OCI-LY3 (cell line): ENCODE results near the gene RHBDF2.

Experiments used
- H2AFZ ChIP-seq: fragments of 200-600, 300-600 bp; shearing (Covaris generic); 2 replicates; pipeline ENCODE4 v1.6.0; 2014; ENCODE audit warnings: antibody characterized with exemption, low read depth, low read length
- H3K27ac ChIP-seq: fragments of 200-600, 300-600 bp; sonication (generic); 2 replicates; pipeline ENCODE4 v1.5.1; 2014; ENCODE audit warnings: mild to moderate bottlenecking, low read length, moderate library complexity, mixed read lengths
- H3K27me3 ChIP-seq: fragments of 200-600, 300-600 bp; sonication (generic); 2 replicates; pipeline ENCODE4 v1.6.1; 2014; ENCODE audit warnings: low read depth, low read length, mixed read lengths
- H3K36me3 ChIP-seq: fragments of 200-600, 300-600 bp; sonication (generic); replicated peaks from 2 replicates; pipeline ENCODE3; 2014; ENCODE audit warnings: low read depth, low read length, mixed read lengths
- H3K4me1 ChIP-seq: fragments of 300-600, 200-600 bp; sonication (generic); 2 replicates; pipeline ENCODE4 v1.6.1; 2014; ENCODE audit warnings: low read length, mixed read lengths
- H3K4me2 ChIP-seq: fragments of 200-600, 300-600 bp; sonication (generic); 2 replicates; pipeline ENCODE4 v1.6.1; 2014; ENCODE audit warnings: low read length, mixed read lengths
- H3K4me3 ChIP-seq: fragments of 300-600, 200-600 bp; sonication (generic); 2 replicates; pipeline ENCODE4 v1.5.1; 2014; ENCODE audit warnings: antibody characterized with exemption, mild to moderate bottlenecking, low read length, moderate library complexity
- H3K79me2 ChIP-seq: fragments of 300-600, 200-600 bp; shearing (Covaris generic); 2 replicates; pipeline ENCODE4 v1.6.1; 2014; ENCODE audit warnings: mild to moderate bottlenecking, low read length, mixed read lengths
- H3K9ac ChIP-seq: fragments of 300-600, 200-600 bp; shearing (Covaris generic); 2 replicates; pipeline ENCODE4 v1.6.0; 2014; ENCODE audit warnings: mild to moderate bottlenecking, low read length, moderate library complexity
- H3K9me3 ChIP-seq: fragments of 200-600, 300-600 bp; shearing (Covaris generic); 2 replicates; pipeline ENCODE4 v1.6.1; 2014; ENCODE audit warnings: low read length, mixed read lengths; ENCODE audit not compliant: insufficient read depth
- H4K20me1 ChIP-seq: fragments of 200-600, 300-600 bp; sonication (generic); 2 replicates; pipeline ENCODE4 v1.6.1; 2016; ENCODE audit warnings: low read length, mixed read lengths; ENCODE audit not compliant: insufficient read depth
- CTCF ChIP-seq: fragments of 200-600, 300-600 bp; sonication (generic); IDR thresholded peaks from 2 replicates; pipeline ENCODE4 v1.5.1; 2014; ENCODE audit warnings: antibody characterized with exemption, low read length, low read depth
- EZH2phosphoT487 ChIP-seq: fragments of 200-600 bp; shearing (Covaris generic); IDR thresholded peaks from 2 replicates; pipeline ENCODE4 v1.6.1; 2018; ENCODE audit warnings: antibody characterized with exemption, mixed run types, low read depth

RHBDF2 gene

GRCh38 chr17:76532072-76532651, 30.9 kb upstream of the RHBDF2 start:
- Histone ChIP-seq H4K20me1 (no peaks in the 10 kb centered on the region), H3K27me3 (no peaks in the 10 kb centered on the region), H3K79me2 (no peaks in the 10 kb centered on the region), H3K4me3 (no peak overlapping the region), H3K9me3 (no peaks in the 10 kb centered on the region), H3K27ac (no peak overlapping the region), H3K4me2 (no peak overlapping the region), H3K4me1 (peaks cover 22% of the 10 kb centered on the region), H3K36me3 (no peaks in the 10 kb centered on the region), H2AFZ (no peak overlapping the region), H3K9ac (no peak overlapping the region)
- TF ChIP-seq EZH2phosphoT487: no peak
- TF ChIP-seq CTCF: no peak

GRCh38 chr17:76531486-76532038, 30.3 kb upstream of the RHBDF2 start:
- Histone ChIP-seq H3K27ac (no peak overlapping the region), H3K4me1 (peaks cover 23% of the 10 kb centered on the region), H3K27me3 (no peaks in the 10 kb centered on the region), H2AFZ (no peak overlapping the region), H3K9me3 (no peaks in the 10 kb centered on the region), H3K9ac (no peak overlapping the region), H3K79me2 (no peaks in the 10 kb centered on the region), H3K36me3 (no peaks in the 10 kb centered on the region), H3K4me2 (no peak overlapping the region), H4K20me1 (no peaks in the 10 kb centered on the region), H3K4me3 (no peak overlapping the region)
- TF ChIP-seq EZH2phosphoT487: no peak

GRCh38 chr17:76530811-76531485, 29.7 kb upstream of the RHBDF2 start:
- no peaks in the 10 kb centered on the region for H3K79me2 ChIP-seq
- TF ChIP-seq CTCF (no peak), EZH2phosphoT487 (no peak)
- no peaks in the 10 kb centered on the region for H3K9me3 ChIP-seq
- no peak overlapping the region for H3K4me3 ChIP-seq
- no peak overlapping the region for H2AFZ ChIP-seq
- H3K27ac ChIP-seq: no peak overlapping the region
- H3K4me1 ChIP-seq: peaks cover 23% of the 10 kb centered on the region
- H3K36me3 ChIP-seq: no peaks in the 10 kb centered on the region
- no peak overlapping the region for H3K4me2 ChIP-seq
- H3K27me3 ChIP-seq: no peaks in the 10 kb centered on the region
- no peak overlapping the region for H3K9ac ChIP-seq
- no peaks in the 10 kb centered on the region for H4K20me1 ChIP-seq

GRCh38 chr17:76530095-76530723, 29.0 kb upstream of the RHBDF2 start:
- no peaks in the 10 kb centered on the region for H4K20me1 ChIP-seq
- H3K4me2 ChIP-seq: no peak overlapping the region
- H3K9me3 ChIP-seq: no peaks in the 10 kb centered on the region
- TF ChIP-seq EZH2phosphoT487: no peak
- H3K27ac ChIP-seq: no peak overlapping the region
- no peak overlapping the region for H3K4me3 ChIP-seq
- H3K4me1 ChIP-seq: peaks cover 23% of the 10 kb centered on the region
- H3K36me3 ChIP-seq: no peaks in the 10 kb centered on the region
- no peaks in the 10 kb centered on the region for H3K79me2 ChIP-seq
- no peak overlapping the region for H2AFZ ChIP-seq
- H3K9ac ChIP-seq: no peak overlapping the region
- no peaks in the 10 kb centered on the region for H3K27me3 ChIP-seq
